HepG2 (cell line): ENCODE data around the gene SYAP1. TPM values are rescaled to one million over a fixed set of nuclear protein-coding genes. Genes with fewer than 3 reads are reported as not detected.

Experiments
- ATAC-seq: fragments of 200-7000 bp; cut with Tn5 transposase; 3 replicates; pipeline ENCODE4 v1.9.1; 2020; ENCODE audit warnings: mild to moderate bottlenecking, moderate library complexity
- BruUV-seq: library from RNA; stranded (reverse); fragments of 400-500 nt; replicated peaks from 2 replicates; lab custom pipeline; 2021; lab: Mats Ljungman, UMichigan
- CTCF ChIA-PET: fragments of 300-600 bp; formaldehyde crosslinking; extraction: SDS; loops from one replicate; lab custom pipeline; 2021; ENCODE audit warnings: low total read pairs, inconsistent platforms, low intra/inter-chr PET ratio; lab: Yijun Ruan, JAX
- POLR2A ChIA-PET: fragments of 350-600 bp; sonication (Branson Sonifier 250); formaldehyde crosslinking; loops from one replicate; lab custom pipeline; 2020; ENCODE audit warnings: antibody characterized with exemption, inconsistent platforms; lab: Yijun Ruan, JAX
- DNase-seq: peaks from one replicate; pipeline ENCODE4 v3.0.0-alpha.2; 2015; ENCODE audit warnings: low spot score
- FAIRE-seq: peaks from 3 replicates; lab custom pipeline; 2011; peaks lifted over from hg19 to GRCh38; lab: Jason Lieb, UNC
- H2AFZ ChIP-seq: one replicate; pipeline ENCODE4 v1.6.1; 2011; ENCODE audit warnings: low read length, inconsistent platforms
- H3K27ac ChIP-seq: fragments of 300-600 bp; 3 replicates; pipeline ENCODE4 v1.8.0; 2011; ENCODE audit warnings: mixed run types, mild to moderate bottlenecking, mixed read lengths, low read length, inconsistent platforms; ENCODE audit not compliant: insufficient read depth; ENCODE audit errors: extremely low read length
- H3K27me3 ChIP-seq, 2 experiments: fragments of 200-600 bp in 1 of 2; 2 replicates in 1 of 2; 3 replicates in 1 of 2; pipeline versions ENCODE4 v1.6.0 to v1.8.0; 2011; ENCODE audit warnings: low read length in 2 of 2, mild to moderate bottlenecking in 2 of 2, moderate library complexity in 2 of 2, inconsistent platforms in 1 of 2; ENCODE audit not compliant: insufficient read depth in 2 of 2, control insufficient read depth in 1 of 2
- H3K36me3 ChIP-seq, 2 experiments: fragments of 200-600 bp in 1 of 2; replicated peaks in 1 of 2; 2 replicates in 1 of 2; 3 replicates in 1 of 2; pipeline versions ENCODE4 v1.5.1 to v1.8.0; 2011; ENCODE audit warnings: low read length in 2 of 2, inconsistent platforms in 1 of 2; ENCODE audit not compliant: insufficient read depth in 2 of 2, control insufficient read depth in 1 of 2
- H3K4me1 ChIP-seq: 2 replicates; pipeline ENCODE4 v1.5.1; 2012; ENCODE audit warnings: low read length, inconsistent platforms; ENCODE audit not compliant: insufficient read depth
- H3K4me2 ChIP-seq: 2 replicates; pipeline ENCODE4 v1.6.0; 2011; ENCODE audit warnings: low read depth, low read length, inconsistent platforms
- H3K4me3 ChIP-seq, 3 experiments: fragments of 200-600 bp in 1 of 3; sonication (generic), shearing (Covaris generic) in 1 of 3; replicated peaks in 1 of 3; 2 replicates each; pipeline ENCODE4 v1.5.1; 2011 to 2016; ENCODE audit warnings: low read length in 3 of 3, inconsistent platforms in 2 of 3, low read depth in 2 of 3, mild to moderate bottlenecking in 2 of 3, control low read depth in 1 of 3, mixed read lengths in 1 of 3; ENCODE audit not compliant: insufficient read depth in 1 of 3
- H3K79me2 ChIP-seq: one replicate; pipeline ENCODE4 v1.6.1; 2011; ENCODE audit warnings: low read length, inconsistent platforms; ENCODE audit not compliant: insufficient read depth
- H3K9ac ChIP-seq: 2 replicates; pipeline ENCODE4 v1.6.0; 2011; ENCODE audit warnings: mild to moderate bottlenecking, low read depth, low read length, inconsistent platforms; ENCODE audit not compliant: insufficient read depth
- H3K9me3 ChIP-seq: 2 replicates; pipeline ENCODE4 v1.5.1; 2012; ENCODE audit warnings: mild to moderate bottlenecking, low read length
- H4K20me1 ChIP-seq: 2 replicates; pipeline ENCODE4 v1.6.0; 2011; ENCODE audit warnings: inconsistent platforms, mild to moderate bottlenecking, low read length, moderate library complexity; ENCODE audit not compliant: insufficient read depth
- AHR ChIP-seq: IDR thresholded peaks from 2 replicates; pipeline ENCODE4 v1.6.1; 2018; ENCODE audit warnings: missing genetic modification reagents, missing compliant biosample characterization
- ATF7-NPFF ChIP-seq: sonication (generic); formaldehyde crosslinking; IDR thresholded peaks from 2 replicates; pipeline ENCODE4 v1.8.1; 2023; ENCODE audit warnings: mild to moderate bottlenecking, low read depth, missing genetic modification reagents, moderate library complexity
- HMGXB3 ChIP-seq: sonication (generic); formaldehyde crosslinking; IDR thresholded peaks from 2 replicates; pipeline ENCODE4 v1.4.0; 2020; ENCODE audit warnings: missing genetic modification reagents, borderline replicate concordance
- KDM2A ChIP-seq: sonication (generic); formaldehyde crosslinking; IDR thresholded peaks from 2 replicates; pipeline ENCODE4 v1.4.0; 2020; ENCODE audit warnings: low read depth, missing genetic modification reagents, borderline replicate concordance
- PHF8 ChIP-seq: sonication (generic); formaldehyde crosslinking; IDR thresholded peaks from 2 replicates; pipeline ENCODE4 v1.5.0; 2020; ENCODE audit warnings: missing genetic modification reagents
- POLR2AphosphoS5 ChIP-seq: IDR thresholded peaks from 2 replicates; pipeline ENCODE4 v1.6.1; 2012; ENCODE audit warnings: low read depth, low read length
- SRY ChIP-seq: sonication (generic); formaldehyde crosslinking; IDR thresholded peaks from 2 replicates; pipeline ENCODE4 v1.8.0; 2022; ENCODE audit warnings: mild to moderate bottlenecking, missing genetic modification reagents
- TAF1 ChIP-seq: sonication (generic); formaldehyde crosslinking; IDR thresholded peaks from 2 replicates; pipeline ENCODE4 v1.4.0; 2020; ENCODE audit warnings: missing genetic modification reagents
- ZBTB1 ChIP-seq: sonication (generic); formaldehyde crosslinking; IDR thresholded peaks from 2 replicates; pipeline ENCODE4 v1.4.0; 2020; ENCODE audit warnings: missing genetic modification reagents, borderline replicate concordance
- ZNF12 ChIP-seq: sonication (generic); formaldehyde crosslinking; IDR thresholded peaks from 2 replicates; pipeline ENCODE4 v1.5.0; 2020; ENCODE audit warnings: missing genetic modification reagents
- ZNF121 ChIP-seq: sonication (generic); formaldehyde crosslinking; IDR thresholded peaks from 2 replicates; pipeline ENCODE4 v1.5.0; 2020; ENCODE audit warnings: mild to moderate bottlenecking, missing genetic modification reagents
- ZNF350 ChIP-seq: sonication (generic); formaldehyde crosslinking; IDR thresholded peaks from 2 replicates; pipeline ENCODE4 v1.4.0; 2020; ENCODE audit warnings: mild to moderate bottlenecking, low read depth, missing genetic modification reagents, borderline replicate concordance
- ZNF430 ChIP-seq: sonication (generic); formaldehyde crosslinking; IDR thresholded peaks from 2 replicates; pipeline ENCODE4 v1.9.0; 2021; ENCODE audit warnings: mild to moderate bottlenecking, missing genetic modification reagents
- ZNF746 ChIP-seq: sonication (generic); formaldehyde crosslinking; IDR thresholded peaks from 2 replicates; pipeline ENCODE4 v1.8.0; 2022; ENCODE audit warnings: mild to moderate bottlenecking, missing genetic modification reagents
- ZNF777 ChIP-seq: sonication (generic); formaldehyde crosslinking; IDR thresholded peaks from 2 replicates; pipeline ENCODE4 v1.4.0; 2020; ENCODE audit warnings: missing genetic modification reagents
- WGBS: methylation state at CpG from one replicate; pipeline ENCODE4 v1.1.6; 2017; ENCODE audit warnings: low lambda C conversion rate; 5-methylcytosine and 5-hydroxymethylcytosine counted together
- in situ Hi-C: cut with HindIII; loops from 2 replicates; pipeline ENCODE4 v1.10.0; 2017; ENCODE audit warnings: low pct_unique_long_range_greater_than_20kb; ENCODE audit not compliant: extremely low pct_ligation_motif_present
- intact Hi-C: fragments of 100-400 bp; cut with micrococcal nuclease; formaldehyde crosslinking; loops from one replicate; pipeline ENCODE4 v1.10.0; 2022; ENCODE audit not compliant: unreplicated experiment
- polyA plus RNA-seq, 8 experiments: library from polyadenylated mRNA; depleted of rRNA in 3 of 8; stranded (reverse) in 7 of 8; unstranded in 1 of 8; fragments of >200 nt; fragmentation: Illumina TruSeq in 4 of 8; extraction: Trizol in 4 of 8; gene quantifications; 2 replicates each; pipeline versions ENCODE4 v1.2.1 to v1.2.3, GENCODE V29; 2011 to 2016; ENCODE audit warnings: low read depth in 4 of 8, missing spikeins in 1 of 8, mixed read lengths in 1 of 8; ENCODE audit not compliant: insufficient read depth in 1 of 8
- total RNA-seq, 5 experiments: library from RNA; depleted of rRNA; stranded (reverse); fragments of >200 nt; fragmentation: Illumina TruSeq; extraction: Trizol; gene quantifications; 2 replicates each; pipeline ENCODE4 v1.2.3, GENCODE V29; 2016; ENCODE audit warnings: low read depth in 1 of 5
- TF ChIP-seq, protein P1 (sequence below), 2 experiments: sonication (generic) in 1 of 2; formaldehyde crosslinking in 1 of 2; IDR thresholded peaks; 2 replicates each; pipeline versions ENCODE4 v1.5.1 to v1.6.1; 2011 to 2020; ENCODE audit warnings: borderline replicate concordance in 1 of 2, low read depth in 1 of 2, low read length in 1 of 2, mild to moderate bottlenecking in 1 of 2, missing genetic modification reagents in 1 of 2, moderate library complexity in 1 of 2

SYAP1 gene
- total and polyA plus RNA-seq, 2 of the 13 experiments (the other 11 are each of a cell fraction or from before 2014, with no cell fraction given), result 4.9 to 18.5 TPM

DNA sequence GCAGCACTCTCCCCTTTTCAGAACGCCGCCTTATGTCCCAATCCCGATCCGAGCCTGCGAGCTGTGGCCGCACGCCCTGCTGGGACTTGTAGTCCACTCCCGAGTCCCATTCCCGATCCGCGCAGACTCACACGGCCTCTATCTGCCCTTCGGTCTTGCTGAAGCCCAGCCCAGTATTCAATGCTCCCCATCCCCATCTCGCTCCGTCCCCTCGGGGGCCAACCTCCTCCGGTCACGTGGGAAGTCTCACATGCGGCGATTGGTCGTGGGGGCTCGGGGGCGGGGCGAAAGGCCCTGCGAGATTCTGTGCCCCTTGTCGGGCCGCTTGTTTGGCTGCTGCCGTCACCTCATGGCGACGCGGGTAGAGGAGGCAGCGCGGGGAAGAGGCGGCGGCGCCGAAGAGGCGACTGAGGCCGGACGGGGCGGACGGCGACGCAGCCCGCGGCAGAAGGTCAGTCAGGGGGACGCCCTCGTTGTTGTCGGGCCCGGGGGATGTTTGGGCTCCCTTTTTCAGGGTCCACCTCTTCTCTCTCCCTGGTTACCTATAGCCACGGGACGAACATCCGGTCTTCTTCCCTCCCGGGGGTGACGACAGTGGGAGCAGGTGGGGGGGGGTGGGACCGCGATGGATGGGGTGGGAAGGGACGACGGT is 66.9 kb downstream of the SYAP1 start, which contains the start of gene TXLNG:
Gene TXLNG (plus strand): TSS at position 328 of the 652 bp plus-strand sequence. CDS start 22 bp downstream, at position 350.
- ChIA-PET POLR2A (interaction anchor here (1.2 to 4.7 kb wide), 3 partner anchors 15 to 67 kb away, joined by 4 to 79 read pairs (median 6); partner anchors contain the start of gene SYAP1), CTCF (no interaction called here)
- Histone ChIP-seq H3K27ac (peak within 1 kb of the TSS; percentile 74), H2AFZ (peak within 1 kb of the TSS; percentile 69), H3K9me3 (no peaks in the 10 kb centered on the region), H3K9ac (peak within 1 kb of the TSS; percentile 71), H3K4me3 (peak within 1 kb of the TSS; percentile 69 to 84 (median 71)), H3K4me1 (peaks cover 26% of the 10 kb centered on the region), H3K36me3 (0 out of 5 replicates have a peak, but pooled peaks cover 0 to 1% of the 10 kb centered on the region in 2 experiments), H3K27me3 (no peaks in the 10 kb centered on the region), H3K79me2 (peaks cover 35% of the 10 kb centered on the region), H4K20me1 (no peaks in the 10 kb centered on the region), H3K4me2 (peak within 1 kb of the TSS; percentile 76)
- WGBS, result no CpG with 5 or more reads among the region's 59 CpGs
- BruUV-seq, result no TSS peak
- intact Hi-C loops (loop anchor here (10.0 kb wide), 1 partner anchor 71 kb away; the partner anchor contains the start of genes CTPS2 and SYAP1), in situ Hi-C loops (no loop called here)
- FAIRE-seq (peak; percentile 99), ATAC-seq (peak; percentile 97), DNase-seq (peak; percentile 95)
- TF ChIP-seq ZNF121 (CRISPR knock-in tag), result no peak
- TF ChIP-seq ZNF12 (CRISPR knock-in tag), result no peak
- peak; percentile 74; the same call in 1 of the 2 replicates for TF ChIP-seq KDM2A (CRISPR knock-in tag)
- no peak for TF ChIP-seq ZBTB1 (CRISPR knock-in tag)
- TF ChIP-seq ZNF746 (CRISPR knock-in tag), result no peak
- TF ChIP-seq AHR, result 0 out of 2 replicates have a peak, but pooled peaks have one; percentile 19
- TF ChIP-seq HMGXB3 (CRISPR knock-in tag), result 0 out of 2 replicates have a peak, but pooled peaks have one; percentile 41
- TF ChIP-seq POLR2AphosphoS5, result peak; percentile 75
- TF ChIP-seq PHF8 (CRISPR knock-in tag), result peak; percentile 80
- TF ChIP-seq, protein P1, sequence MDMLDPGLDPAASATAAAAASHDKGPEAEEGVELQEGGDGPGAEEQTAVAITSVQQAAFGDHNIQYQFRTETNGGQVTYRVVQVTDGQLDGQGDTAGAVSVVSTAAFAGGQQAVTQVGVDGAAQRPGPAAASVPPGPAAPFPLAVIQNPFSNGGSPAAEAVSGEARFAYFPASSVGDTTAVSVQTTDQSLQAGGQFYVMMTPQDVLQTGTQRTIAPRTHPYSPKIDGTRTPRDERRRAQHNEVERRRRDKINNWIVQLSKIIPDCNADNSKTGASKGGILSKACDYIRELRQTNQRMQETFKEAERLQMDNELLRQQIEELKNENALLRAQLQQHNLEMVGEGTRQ (IDR thresholded peaks at IDR 0.05; ENCODE audit: low read depth, low read length), result peak; percentile 78
- TF ChIP-seq, protein P1 (CRISPR knock-in tag; IDR thresholded peaks at IDR 0.05; ENCODE audit: borderline replicate concordance), result peak; percentile 92; the same call in 1 of the 2 replicates
- peak; percentile 85 for TF ChIP-seq ZNF777 (CRISPR knock-in tag)
- TF ChIP-seq SRY (CRISPR knock-in tag), result no peak
- TF ChIP-seq TAF1, result peak; percentile 85
- TF ChIP-seq ZNF430 (CRISPR knock-in tag), result no peak
- TF ChIP-seq ATF7-NPFF, result peak; percentile 13; the same call in 1 of the 2 replicates
- TF ChIP-seq ZNF350, result peak; percentile 51; the same call in 1 of the 2 replicates
